HG02870 (cell line): Measurements from ENCODE around the gene GTF3C4.

Experiments used
- ATAC-seq: cut with Tn5 transposase; IDR thresholded peaks from one replicate; pipeline ENCODE4 v1.9.1; 2021; ENCODE audit warnings: mild to moderate bottlenecking, moderate library complexity; ENCODE audit not compliant: unreplicated experiment

GTF3C4 gene

GRCh38 chr9:132730054-132731033, 60.1 kb downstream of the GTF3C4 start:
- no peak for ATAC-seq

- no peak for ATAC-seq
Measured at GRCh38 chr9:132731230-132731629, 61.0 kb downstream of the GTF3C4 start.

- ATAC-seq: no peak
Measured at GRCh38 chr9:132732326-132733259, 62.3 kb downstream of the GTF3C4 start.

- no peak for ATAC-seq
Measured at GRCh38 chr9:132733260-132733815, 63.1 kb downstream of the GTF3C4 start.

DNA sequence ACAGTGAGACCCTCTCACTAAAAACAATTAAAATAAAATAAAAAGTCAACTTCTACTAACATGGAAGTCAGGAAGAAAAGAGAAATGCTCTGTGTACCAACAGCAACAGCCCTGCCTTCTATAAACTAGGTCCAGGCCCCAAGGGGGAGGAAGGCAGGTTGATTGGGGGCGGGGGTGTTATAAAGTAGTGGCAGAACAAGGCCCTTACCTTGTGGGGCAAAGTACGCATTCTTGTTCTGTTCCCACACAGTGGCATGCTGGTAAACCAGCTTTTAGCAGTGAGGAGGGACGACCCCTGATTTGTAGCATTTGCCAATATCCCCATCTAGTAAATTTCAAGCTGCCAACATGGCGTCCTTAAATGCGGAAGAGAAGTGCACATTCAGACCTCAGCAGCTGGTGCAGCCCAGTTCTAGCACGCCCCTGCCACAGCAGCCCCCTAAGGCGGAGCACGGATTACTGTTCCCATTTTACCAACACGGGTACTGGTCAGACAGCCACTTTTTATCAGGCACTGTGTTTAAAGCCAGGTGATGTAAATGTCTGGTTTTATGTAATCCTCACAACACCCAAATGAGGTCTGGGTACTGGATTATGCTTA, 69.5 kb downstream of the GTF3C4 start:
- ATAC-seq: no peak

DNA sequence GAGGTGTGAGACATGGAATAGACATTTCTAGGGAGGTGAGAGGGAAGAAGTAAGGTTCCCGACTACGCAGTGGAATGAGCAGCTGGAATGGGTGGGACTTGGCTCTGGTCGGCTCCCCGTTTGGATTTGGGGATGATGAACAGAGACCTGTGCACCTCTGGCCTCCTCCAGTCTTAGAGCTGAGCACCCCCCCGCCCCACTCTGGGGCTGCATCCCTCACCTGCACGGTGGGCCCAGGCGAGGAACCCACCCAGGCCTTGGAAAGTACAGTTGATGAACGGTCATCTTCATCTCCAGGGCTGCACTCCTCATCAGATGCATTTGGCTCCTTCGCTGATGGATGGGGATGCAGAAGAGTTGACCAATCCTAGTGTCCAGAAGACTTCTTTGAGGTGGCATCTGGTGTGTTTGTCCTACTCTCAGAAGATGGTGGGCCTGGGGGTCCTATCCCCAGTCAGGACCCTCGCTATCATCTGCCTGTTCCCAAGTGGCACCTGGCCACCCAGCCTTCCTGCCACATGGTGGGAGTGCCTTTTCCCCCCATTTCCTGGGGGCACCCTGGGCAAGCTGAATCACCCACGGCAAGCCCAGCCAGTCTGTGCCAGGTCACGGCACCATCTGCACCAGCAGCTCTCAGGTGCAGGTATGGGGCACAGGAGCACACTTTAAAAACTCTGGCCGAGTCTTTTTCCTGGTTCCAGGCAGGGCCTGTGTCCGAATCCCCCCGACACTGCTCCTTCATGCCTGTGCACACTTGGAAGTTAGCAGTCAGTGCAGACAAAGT, 70.5 kb downstream of the GTF3C4 start:
- ATAC-seq: no peak

GRCh38 chr9:132742821-132743311, 72.6 kb downstream of the GTF3C4 start:
- no peak for ATAC-seq

DNA sequence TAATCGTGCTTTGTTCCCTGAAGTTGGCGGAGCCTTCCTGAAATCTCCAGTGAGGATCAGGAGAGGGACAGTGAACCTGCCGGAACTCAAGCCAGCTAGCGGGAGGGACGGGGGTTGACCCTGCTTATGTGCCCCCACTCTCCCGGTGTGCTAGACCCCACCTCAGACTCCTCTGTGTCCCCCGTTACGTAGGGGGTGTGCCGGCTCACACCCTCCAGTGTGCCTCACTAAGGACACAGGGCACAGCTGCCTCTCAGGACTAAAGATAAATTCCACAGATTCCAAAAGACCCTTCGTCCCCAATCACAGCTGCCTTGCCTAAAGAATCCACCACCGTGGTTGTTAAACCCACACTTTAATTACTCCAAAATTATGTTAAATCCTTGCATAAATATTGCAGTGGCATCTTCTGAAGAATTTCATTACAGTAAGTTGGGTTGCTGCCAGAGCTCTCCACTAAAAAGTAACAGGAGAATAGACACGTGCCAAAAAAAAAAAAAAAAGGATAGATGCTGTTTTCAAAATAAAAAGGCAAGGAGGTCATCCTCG, 73.7 kb downstream of the GTF3C4 start:
- no peak for ATAC-seq
